GM12892 (cell line): ENCODE data around the gene NIPAL4.
A peak's percentile ranks its signal among the peaks of the same experiment; 100 is the strongest.
"Not testable (repeated sequence)": the region's sequence is repeated elsewhere in the genome, so short reads cannot be mapped to it uniquely, and the experiment has no call there.

Source experiments
- DNase-seq: peaks from one replicate; pipeline ENCODE4 v3.0.0; 2011; ENCODE audit not compliant: insufficient read length
- FAIRE-seq: peaks from 2 replicates; lab custom pipeline; 2011; peaks lifted over from hg19 to GRCh38; lab: Jason Lieb, UNC
- POLR2A ChIP-seq: IDR thresholded peaks from 2 replicates; pipeline ENCODE4 v1.6.1; 2011; ENCODE audit warnings: low read depth, low read length, control low read depth
- POLR2AphosphoS5 ChIP-seq: IDR thresholded peaks from 2 replicates; pipeline ENCODE4 v1.6.1; 2011; ENCODE audit warnings: low read depth, low read length, control low read depth
- TAF1 ChIP-seq: IDR thresholded peaks from 2 replicates; pipeline ENCODE4 v1.6.1; 2011; ENCODE audit warnings: low read depth, mild to moderate bottlenecking, control low read depth, low read length, borderline replicate concordance

Gene NIPAL4

GRCh38 chr5:157479166-157479565 lies 19.2 kb downstream of the NIPAL4 start:
- FAIRE-seq: no peak
- TF ChIP-seq POLR2A: no peak
- no peak for TF ChIP-seq TAF1
- TF ChIP-seq POLR2AphosphoS5: no peak
- DNase-seq: no peak

- FAIRE-seq: no peak
- TF ChIP-seq TAF1: no peak
- no peak for TF ChIP-seq POLR2A
- TF ChIP-seq POLR2AphosphoS5: no peak
- DNase-seq: no peak
Observed at GRCh38 chr5:157479612-157480510, 19.8 kb downstream of the NIPAL4 start.

- no peak for TF ChIP-seq POLR2A
- TF ChIP-seq POLR2AphosphoS5: no peak
- no peak for TF ChIP-seq TAF1
- FAIRE-seq: no peak
- no peak for DNase-seq
Observed at GRCh38 chr5:157481265-157481664, 21.3 kb downstream of the NIPAL4 start.

- FAIRE-seq: no peak
- DNase-seq: no peak
- TF ChIP-seq POLR2A (no peak), TAF1 (no peak), POLR2AphosphoS5 (no peak)
Observed at GRCh38 chr5:157481666-157482065, 21.7 kb downstream of the NIPAL4 start.

GRCh38 chr5:157482702-157483101 lies 22.7 kb downstream of the NIPAL4 start:
- FAIRE-seq: not testable (repeated sequence)

GRCh38 chr5:157484768-157485167 lies 24.8 kb downstream of the NIPAL4 start:
- DNase-seq: no peak
- TF ChIP-seq POLR2A (no peak), POLR2AphosphoS5 (no peak), TAF1 (no peak)
- no peak for FAIRE-seq

More at GRCh38 chr5:157482702-157483101, 22.7 kb downstream of the NIPAL4 start:
- not testable (repeated sequence) for DNase-seq

- DNase-seq (no peak), FAIRE-seq (no peak)
- TF ChIP-seq POLR2A (no peak), TAF1 (no peak), POLR2AphosphoS5 (no peak)
Observed at GRCh38 chr5:157485340-157485739, 25.3 kb downstream of the NIPAL4 start.

GRCh38 chr5:157485811-157486210 lies 25.8 kb downstream of the NIPAL4 start:
- no peak for DNase-seq
- TF ChIP-seq POLR2AphosphoS5 (no peak), TAF1 (no peak), POLR2A (no peak)
- peak; percentile 74 for FAIRE-seq

GRCh38 chr5:157486221-157486681 lies 26.2 kb downstream of the NIPAL4 start:
- FAIRE-seq (peak; percentile 5), DNase-seq (no peak)
- no peak for TF ChIP-seq POLR2AphosphoS5
- no peak for TF ChIP-seq POLR2A
- no peak for TF ChIP-seq TAF1

- peak; percentile 69 for FAIRE-seq
- DNase-seq: no peak
- no peak for TF ChIP-seq POLR2A
Observed at GRCh38 chr5:157486861-157487260, 26.8 kb downstream of the NIPAL4 start.

GRCh38 chr5:157487358-157487757 lies 27.3 kb downstream of the NIPAL4 start:
- peak; percentile 65 for DNase-seq
- TF ChIP-seq POLR2AphosphoS5 (no peak), POLR2A (no peak), TAF1 (no peak)
- peak; percentile 30 for FAIRE-seq

- DNase-seq (no peak), FAIRE-seq (no peak)
- TF ChIP-seq POLR2AphosphoS5 (no peak), POLR2A (no peak), TAF1 (no peak)
Observed at GRCh38 chr5:157491471-157491995, 31.5 kb downstream of the NIPAL4 start.
